Adrenal gland (tissue), 5 donors: ENCODE measurements around the gene UBE2QL1.

Experiments
- CTCF ChIP-seq, 6 experiments: fragments of 450-650 bp in 4 of 6; fragments of 200-600 bp in 2 of 6; sonication (generic) in 1 of 6; IDR thresholded peaks; 1 replicate in 5 of 6; 2 replicates in 1 of 6; pipeline versions ENCODE4 v1.5.1 to v1.8.0; 2016 to 2021; ENCODE audit warnings: antibody characterized with exemption in 6 of 6, mild to moderate bottlenecking in 2 of 6, moderate library complexity in 1 of 6
- POLR2A ChIP-seq, 2 donors: fragments of 450-650 bp; IDR thresholded peaks; one replicate each; pipeline ENCODE4 v1.6.1; 2017; ENCODE audit warnings: antibody characterized with exemption in 2 of 2, mild to moderate bottlenecking in 2 of 2, moderate library complexity in 1 of 2
- donor health status: DM: no; HTN: no; CAD: no.

- TF ChIP-seq CTCF (IDR thresholded peaks at IDR 0.05) (no peak), POLR2A (IDR thresholded peaks at IDR 0.05) (no peak)
Measured at GRCh38 chr5:6470672-6471071, 22.0 kb downstream of the UBE2QL1 start.
